BE2C (cell line): ENCODE data around the gene ERI3.

Experiments
- DNase-seq: peaks from one replicate; pipeline ENCODE4 v3.0.0-alpha.2; 2020
- H3K27me3 ChIP-seq: fragments of 250-450 bp; sonication (Bioruptor Pico); 2 replicates; pipeline ENCODE4 v1.5.1; 2020; ENCODE audit warnings: mild to moderate bottlenecking
- H3K36me3 ChIP-seq: fragments of 250-450 bp; sonication (Bioruptor Pico); 2 replicates; pipeline ENCODE4 v1.5.1; 2020; ENCODE audit warnings: mild to moderate bottlenecking
- H3K4me1 ChIP-seq: fragments of 250-450 bp; sonication (Bioruptor Pico); 2 replicates; pipeline ENCODE4 v1.5.1; 2020
- H3K4me3 ChIP-seq: 2 replicates; pipeline ENCODE4 v1.5.1; 2011; ENCODE audit warnings: low read depth, low read length
- H3K9me3 ChIP-seq: fragments of 250-450 bp; sonication (Bioruptor Pico); 2 replicates; pipeline ENCODE4 v1.5.1; 2020
- TF ChIP-seq, protein P1 (sequence below): IDR thresholded peaks from 2 replicates; pipeline ENCODE4 v1.5.1; 2012; ENCODE audit warnings: mild to moderate bottlenecking, low read depth, low read length

Gene ERI3

DNA sequence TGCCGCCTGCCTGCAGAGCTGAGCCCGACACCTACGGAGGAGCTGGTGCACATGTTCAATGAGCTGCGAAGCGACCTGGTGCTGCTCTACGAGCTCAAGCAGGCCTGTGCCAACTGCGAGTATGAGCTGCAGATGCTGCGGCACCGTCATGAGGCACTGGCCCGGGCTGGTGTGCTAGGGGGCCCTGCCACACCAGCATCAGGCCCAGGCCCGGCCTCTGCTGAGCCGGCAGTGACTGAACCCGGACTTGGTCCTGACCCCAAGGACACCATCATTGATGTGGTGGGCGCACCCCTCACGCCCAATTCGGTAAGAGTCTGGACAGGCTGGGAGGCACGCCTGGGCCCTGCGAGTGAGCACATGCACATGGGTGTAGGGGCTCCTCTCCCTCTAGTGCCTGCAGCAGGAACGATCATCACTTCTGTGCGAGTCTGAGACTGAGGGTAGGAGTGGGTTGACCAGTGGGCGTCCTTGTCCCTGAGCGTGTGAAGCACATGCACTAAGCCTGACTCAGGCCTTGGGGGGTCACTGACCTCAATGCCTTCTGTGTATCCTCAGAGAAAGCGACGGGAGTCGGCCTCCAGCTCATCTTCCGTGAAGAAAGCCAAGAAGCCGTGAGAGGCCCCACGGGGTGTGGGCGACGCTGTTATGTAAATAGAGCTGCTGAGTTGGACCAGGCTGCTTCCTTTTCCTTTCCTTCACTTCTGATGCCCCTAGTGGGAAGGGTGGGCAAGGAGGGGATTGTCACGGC, 134.9 kb downstream of the ERI3 start:
- Histone ChIP-seq H3K36me3 (peaks cover 16% of the 10 kb centered on the region), H3K9me3 (no peaks in the 10 kb centered on the region), H3K27me3 (no peaks in the 10 kb centered on the region), H3K4me3 (no peak overlapping the region), H3K4me1 (0 out of 2 replicates have a peak, but pooled peaks cover 2% of the 10 kb centered on the region)
- TF ChIP-seq, protein P1, sequence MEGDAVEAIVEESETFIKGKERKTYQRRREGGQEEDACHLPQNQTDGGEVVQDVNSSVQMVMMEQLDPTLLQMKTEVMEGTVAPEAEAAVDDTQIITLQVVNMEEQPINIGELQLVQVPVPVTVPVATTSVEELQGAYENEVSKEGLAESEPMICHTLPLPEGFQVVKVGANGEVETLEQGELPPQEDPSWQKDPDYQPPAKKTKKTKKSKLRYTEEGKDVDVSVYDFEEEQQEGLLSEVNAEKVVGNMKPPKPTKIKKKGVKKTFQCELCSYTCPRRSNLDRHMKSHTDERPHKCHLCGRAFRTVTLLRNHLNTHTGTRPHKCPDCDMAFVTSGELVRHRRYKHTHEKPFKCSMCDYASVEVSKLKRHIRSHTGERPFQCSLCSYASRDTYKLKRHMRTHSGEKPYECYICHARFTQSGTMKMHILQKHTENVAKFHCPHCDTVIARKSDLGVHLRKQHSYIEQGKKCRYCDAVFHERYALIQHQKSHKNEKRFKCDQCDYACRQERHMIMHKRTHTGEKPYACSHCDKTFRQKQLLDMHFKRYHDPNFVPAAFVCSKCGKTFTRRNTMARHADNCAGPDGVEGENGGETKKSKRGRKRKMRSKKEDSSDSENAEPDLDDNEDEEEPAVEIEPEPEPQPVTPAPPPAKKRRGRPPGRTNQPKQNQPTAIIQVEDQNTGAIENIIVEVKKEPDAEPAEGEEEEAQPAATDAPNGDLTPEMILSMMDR, result no peak
- no peak for DNase-seq

- Histone ChIP-seq H3K36me3 (peaks cover 16% of the 10 kb centered on the region), H3K4me3 (no peak overlapping the region)
- TF ChIP-seq, protein P1, result no peak
These were observed 135.8 kb downstream of the ERI3 start for GRCh38 chr1:44219301-44219626.

DNA sequence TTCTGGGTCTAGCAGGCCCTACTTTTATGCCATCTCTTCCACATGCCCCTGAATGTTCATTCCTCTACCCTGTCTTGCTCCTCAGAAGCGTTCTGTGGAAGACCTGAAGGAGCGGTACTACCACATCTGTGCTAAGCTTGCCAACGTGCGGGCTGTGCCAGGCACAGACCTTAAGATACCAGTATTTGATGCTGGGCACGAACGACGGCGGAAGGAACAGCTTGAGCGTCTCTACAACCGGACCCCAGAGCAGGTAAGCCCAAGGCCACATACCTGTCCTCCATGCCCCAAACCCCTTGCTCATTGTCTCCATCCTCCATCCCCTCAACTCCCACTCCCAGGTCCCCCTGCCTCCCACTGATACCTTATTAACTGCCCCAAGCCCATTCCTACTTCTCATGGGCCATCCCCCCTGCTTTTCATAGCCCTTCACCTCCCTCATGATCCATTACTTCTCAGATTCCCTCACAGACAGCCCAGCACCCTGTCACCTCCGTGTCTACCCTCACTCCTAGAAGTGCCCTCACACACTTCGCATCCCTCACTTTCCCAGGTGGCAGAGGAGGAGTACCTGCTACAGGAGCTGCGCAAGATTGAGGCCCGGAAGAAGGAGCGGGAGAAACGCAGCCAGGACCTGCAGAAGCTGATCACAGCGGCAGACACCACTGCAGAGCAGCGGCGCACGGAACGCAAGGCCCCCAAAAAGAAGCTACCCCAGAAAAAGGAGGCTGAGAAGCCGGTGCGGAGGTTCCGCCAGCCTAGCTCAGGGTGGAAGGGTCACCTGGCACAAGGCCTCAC, 136.4 kb downstream of the ERI3 start:
- H3K4me1 ChIP-seq, result 0 out of 2 replicates have a peak, but pooled peaks cover 2% of the 10 kb centered on the region
- H3K9me3 ChIP-seq, result no peaks in the 10 kb centered on the region
- no peak for DNase-seq
- TF ChIP-seq, protein P1, result no peak
- no peak overlapping the region for H3K4me3 ChIP-seq
- peaks cover 16% of the 10 kb centered on the region for H3K36me3 ChIP-seq
- no peaks in the 10 kb centered on the region for H3K27me3 ChIP-seq

More at GRCh38 chr1:44219301-44219626, 135.8 kb downstream of the ERI3 start:
- Histone ChIP-seq H3K9me3 (no peaks in the 10 kb centered on the region), H3K27me3 (no peaks in the 10 kb centered on the region), H3K4me1 (0 out of 2 replicates have a peak, but pooled peaks cover 2% of the 10 kb centered on the region)
- no peak for DNase-seq

GRCh38 chr1:44217809-44218410, 137.1 kb downstream of the ERI3 start:
- TF ChIP-seq, protein P1, result peak; percentile 80
- Histone ChIP-seq H3K36me3 (peaks cover 16% of the 10 kb centered on the region), H3K4me1 (0 out of 2 replicates have a peak, but pooled peaks cover 2% of the 10 kb centered on the region)

GRCh38 chr1:44213222-44214112, 141.6 kb downstream of the ERI3 start, which contains the start of gene DMAP1:
Gene DMAP1, plus strand, starts transcription at chr1:44213471. Its CDS starts 283 bp downstream, at chr1:44213754.
- Histone ChIP-seq H3K27me3 (no peaks in the 10 kb centered on the region), H3K4me1 (0 out of 2 replicates have a peak, but pooled peaks cover 2% of the 10 kb centered on the region), H3K9me3 (no peaks in the 10 kb centered on the region), H3K4me3 (peak within 1 kb of the TSS; percentile 74), H3K36me3 (peaks cover 8% of the 10 kb centered on the region)
- TF ChIP-seq, protein P1, result no peak
- DNase-seq, result peak; percentile 69

More at GRCh38 chr1:44217809-44218410, 137.1 kb downstream of the ERI3 start:
- Histone ChIP-seq H3K4me3 (no peak overlapping the region), H3K27me3 (no peaks in the 10 kb centered on the region), H3K9me3 (no peaks in the 10 kb centered on the region)
- DNase-seq, result peak; percentile 71
